Measurements from ENCODE around the gene CIDEC. TPM values are rescaled to one million over a fixed set of nuclear protein-coding genes. Genes with fewer than 3 reads are reported as not detected.

The CIDEC gene
- total and polyA plus RNA-seq, 2 of the 13 experiments (the other 11 are each of a cell fraction or from before 2014, with no cell fraction given) = 2.5 to 10.4 TPM

- TF ChIP-seq TAF15 (IDR thresholded peaks at IDR 0.05; ENCODE audit: low read depth, low read length, poor library complexity, severe bottlenecking) = no peak
- TF ChIP-seq SIN3A (IDR thresholded peaks at IDR 0.05; ENCODE audit: borderline replicate concordance, low read depth, low read length) = peak; percentile 56; the same call in 1 of the 2 replicates
- TF ChIP-seq TCF12 (IDR thresholded peaks at IDR 0.05) = no peak
- TF ChIP-seq TCF12 (CRISPR knock-in tag; IDR thresholded peaks at IDR 0.05) = no peak
- TF ChIP-seq ZNF546 (CRISPR knock-in tag; conservative IDR thresholded peaks at IDR 0.05) = no peak
- TF ChIP-seq BCL6 (CRISPR knock-in tag; IDR thresholded peaks at IDR 0.05) = 0 out of 2 replicates have a peak, but pooled peaks have one; percentile 11
- TF ChIP-seq TIGD3 (CRISPR knock-in tag; IDR thresholded peaks at IDR 0.05; ENCODE audit: borderline replicate concordance) = no peak
- TF ChIP-seq, protein P1, sequence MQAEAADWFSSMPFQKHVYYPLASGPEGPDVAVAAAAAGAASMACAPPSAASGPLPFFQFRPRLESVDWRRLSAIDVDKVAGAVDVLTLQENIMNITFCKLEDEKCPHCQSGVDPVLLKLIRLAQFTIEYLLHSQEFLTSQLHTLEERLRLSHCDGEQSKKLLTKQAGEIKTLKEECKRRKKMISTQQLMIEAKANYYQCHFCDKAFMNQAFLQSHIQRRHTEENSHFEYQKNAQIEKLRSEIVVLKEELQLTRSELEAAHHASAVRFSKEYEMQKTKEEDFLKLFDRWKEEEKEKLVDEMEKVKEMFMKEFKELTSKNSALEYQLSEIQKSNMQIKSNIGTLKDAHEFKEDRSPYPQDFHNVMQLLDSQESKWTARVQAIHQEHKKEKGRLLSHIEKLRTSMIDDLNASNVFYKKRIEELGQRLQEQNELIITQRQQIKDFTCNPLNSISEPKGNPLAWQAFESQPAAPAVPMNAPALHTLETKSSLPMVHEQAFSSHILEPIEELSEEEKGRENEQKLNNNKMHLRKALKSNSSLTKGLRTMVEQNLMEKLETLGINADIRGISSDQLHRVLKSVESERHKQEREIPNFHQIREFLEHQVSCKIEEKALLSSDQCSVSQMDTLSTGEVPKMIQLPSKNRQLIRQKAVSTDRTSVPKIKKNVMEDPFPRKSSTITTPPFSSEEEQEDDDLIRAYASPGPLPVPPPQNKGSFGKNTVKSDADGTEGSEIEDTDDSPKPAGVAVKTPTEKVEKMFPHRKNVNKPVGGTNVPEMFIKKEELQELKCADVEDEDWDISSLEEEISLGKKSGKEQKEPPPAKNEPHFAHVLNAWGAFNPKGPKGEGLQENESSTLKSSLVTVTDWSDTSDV (CRISPR knock-in tag; IDR thresholded peaks at IDR 0.05) = no peak; the same call in 1 of the 2 replicates
- TF ChIP-seq ZNF20 (CRISPR knock-in tag; IDR thresholded peaks at IDR 0.05) = no peak
- 0 out of 2 replicates have a peak, but pooled peaks have one; percentile 4 for TF ChIP-seq NKX3-1 (CRISPR knock-in tag; IDR thresholded peaks at IDR 0.05)
- no peak for TF ChIP-seq ZNF383 (CRISPR knock-in tag; IDR thresholded peaks at IDR 0.05; ENCODE audit: borderline replicate concordance)
- TF ChIP-seq GATAD1 (CRISPR knock-in tag; IDR thresholded peaks at IDR 0.05) = 0 out of 2 replicates have a peak, but pooled peaks have one; percentile 40
- no peak for TF ChIP-seq ZC3H13 (CRISPR knock-in tag; IDR thresholded peaks at IDR 0.05)
- no peak for TF ChIP-seq ZNF101 (CRISPR knock-in tag; IDR thresholded peaks at IDR 0.05; ENCODE audit: borderline replicate concordance, low read depth)
- TF ChIP-seq ZNF777 (CRISPR knock-in tag; IDR thresholded peaks at IDR 0.05) = no peak
- no peak for TF ChIP-seq RBM22 (optimal IDR thresholded peaks at IDR 0.05; ENCODE audit: low read length)
- TF ChIP-seq ZFYVE20 (CRISPR knock-in tag; IDR thresholded peaks at IDR 0.05; ENCODE audit: borderline replicate concordance, low read depth) = no peak
- TF ChIP-seq, protein P2, sequence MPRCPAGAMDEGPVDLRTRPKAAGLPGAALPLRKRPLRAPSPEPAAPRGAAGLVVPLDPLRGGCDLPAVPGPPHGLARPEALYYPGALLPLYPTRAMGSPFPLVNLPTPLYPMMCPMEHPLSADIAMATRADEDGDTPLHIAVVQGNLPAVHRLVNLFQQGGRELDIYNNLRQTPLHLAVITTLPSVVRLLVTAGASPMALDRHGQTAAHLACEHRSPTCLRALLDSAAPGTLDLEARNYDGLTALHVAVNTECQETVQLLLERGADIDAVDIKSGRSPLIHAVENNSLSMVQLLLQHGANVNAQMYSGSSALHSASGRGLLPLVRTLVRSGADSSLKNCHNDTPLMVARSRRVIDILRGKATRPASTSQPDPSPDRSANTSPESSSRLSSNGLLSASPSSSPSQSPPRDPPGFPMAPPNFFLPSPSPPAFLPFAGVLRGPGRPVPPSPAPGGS (CRISPR knock-in tag; IDR thresholded peaks at IDR 0.05) = no peak
- no peak for TF ChIP-seq TBL1XR1 (IDR thresholded peaks at IDR 0.05; ENCODE audit: borderline replicate concordance, low read length, partially characterized antibody)
- no peak for TF ChIP-seq ZKSCAN5 (CRISPR knock-in tag; IDR thresholded peaks at IDR 0.05)
- 0 out of 2 replicates have a peak, but pooled peaks have one; percentile 29 for TF ChIP-seq ZNF547 (CRISPR knock-in tag; IDR thresholded peaks at IDR 0.05)
- TF ChIP-seq ZNF251 (CRISPR knock-in tag; IDR thresholded peaks at IDR 0.05) = no peak
Observed at GRCh38 chr3:9916734-9917680, 37.0 kb upstream of the CIDEC start, which contains the start of gene IL17RC (continued).

All from HepG2 (cell line).